Neutrophil (primary cell): ENCODE data around the gene FRRS1.
"Not testable (repeated sequence)": the region's sequence is repeated elsewhere in the genome, so short reads cannot be mapped to it uniquely, and the experiment has no call there.

Experiments
- H3K27ac ChIP-seq: fragments of 200-600 bp; sonication (generic); 2 replicates; pipeline ENCODE4 v1.5.1; 2016; ENCODE audit warnings: mild to moderate bottlenecking, moderate library complexity
- H3K27me3 ChIP-seq: fragments of 200-600 bp; sonication (generic); 2 replicates; pipeline ENCODE4 v1.6.0; 2016; ENCODE audit warnings: mild to moderate bottlenecking
- H3K36me3 ChIP-seq: fragments of 200-600 bp; sonication (generic); 2 replicates; pipeline ENCODE4 v1.5.1; 2017
- H3K4me1 ChIP-seq, 2 experiments: fragments of 200-600 bp in 1 of 2; sonication (generic) in 1 of 2; 1 replicate in 1 of 2; 2 replicates in 1 of 2; pipeline versions ENCODE4 v1.5.1 to v1.6.1; 2013 to 2016; ENCODE audit warnings: low read depth in 1 of 2, low read length in 1 of 2, mild to moderate bottlenecking in 1 of 2, moderate library complexity in 1 of 2; ENCODE audit not compliant: control insufficient read depth in 1 of 2, insufficient read depth in 1 of 2
- H3K4me3 ChIP-seq, 2 experiments: fragments of 200-600 bp in 1 of 2; sonication (generic) in 1 of 2; 1 replicate in 1 of 2; 2 replicates in 1 of 2; pipeline ENCODE4 v1.5.1; 2013 to 2016; ENCODE audit warnings: low read depth in 1 of 2, low read length in 1 of 2, mild to moderate bottlenecking in 1 of 2, moderate library complexity in 1 of 2
- H3K9me3 ChIP-seq: fragments of 200-600 bp; sonication (generic); 2 replicates; pipeline ENCODE4 v1.5.1; 2016
- CTCF ChIP-seq: fragments of 200-600 bp; sonication (generic); IDR thresholded peaks from 2 replicates; pipeline ENCODE4 v1.5.1; 2016; ENCODE audit warnings: antibody characterized with exemption

FRRS1 gene

GRCh38 chr1:99806882-99807281 is 40.4 kb upstream of the FRRS1 start:
- Histone ChIP-seq H3K9me3 (no peaks in the 10 kb centered on the region), H3K4me1 (peaks cover 6 to 10% of the 10 kb centered on the region in 2 experiments), H3K4me3 (no peak overlapping the region), H3K36me3 (no peaks in the 10 kb centered on the region), H3K27me3 (peaks cover 17% of the 10 kb centered on the region), H3K27ac (no peak overlapping the region)
- TF ChIP-seq CTCF, result no peak

GRCh38 chr1:99801584-99801983 is 35.1 kb upstream of the FRRS1 start:
- Histone ChIP-seq H3K27me3 (peaks cover 17% of the 10 kb centered on the region), H3K4me1 (no peaks in the 10 kb centered on the region), H3K27ac (no peak overlapping the region), H3K9me3 (no peaks in the 10 kb centered on the region), H3K36me3 (no peaks in the 10 kb centered on the region), H3K4me3 (no peak overlapping the region)
- no peak for TF ChIP-seq CTCF

GRCh38 chr1:99793861-99794260 is 27.4 kb upstream of the FRRS1 start:
- H3K27me3 ChIP-seq, H3K9me3 ChIP-seq, H3K4me3 ChIP-seq, H3K27ac ChIP-seq, H3K4me1 ChIP-seq, H3K36me3 ChIP-seq: not testable (repeated sequence)

- no peaks in the 10 kb centered on the region for H3K27me3 ChIP-seq
- peaks cover 0 to 6% of the 10 kb centered on the region in 2 experiments for H3K4me1 ChIP-seq
- TF ChIP-seq CTCF, result no peak
- H3K4me3 ChIP-seq, result no peak overlapping the region
- no peak overlapping the region for H3K27ac ChIP-seq
- H3K9me3 ChIP-seq, result no peaks in the 10 kb centered on the region
- H3K36me3 ChIP-seq, result no peaks in the 10 kb centered on the region
Observed at GRCh38 chr1:99789715-99790114, 23.3 kb upstream of the FRRS1 start.

- Histone ChIP-seq H3K4me1 (peaks cover 0 to 3% of the 10 kb centered on the region in 2 experiments), H3K36me3 (no peaks in the 10 kb centered on the region), H3K27ac (no peak overlapping the region), H3K4me3 (no peak overlapping the region), H3K9me3 (no peaks in the 10 kb centered on the region), H3K27me3 (peaks cover 8% of the 10 kb centered on the region)
- no peak for TF ChIP-seq CTCF
Observed at GRCh38 chr1:99788896-99789295, 22.5 kb upstream of the FRRS1 start.

GRCh38 chr1:99786751-99787501 is 20.5 kb upstream of the FRRS1 start:
- H3K4me3 ChIP-seq, result no peak overlapping the region
- no peak for TF ChIP-seq CTCF

More at GRCh38 chr1:99786751-99787501, 20.5 kb upstream of the FRRS1 start:
- no peak overlapping the region for H3K27ac ChIP-seq
- H3K4me1 ChIP-seq, result no peaks in the 10 kb centered on the region
- H3K27me3 ChIP-seq, result peaks cover 17% of the 10 kb centered on the region
- no peaks in the 10 kb centered on the region for H3K36me3 ChIP-seq
- no peaks in the 10 kb centered on the region for H3K9me3 ChIP-seq
